Esophagus muscularis mucosa (tissue), 4 donors: ENCODE measurements around the gene ERCC5. TPM values are rescaled to one million over a fixed set of nuclear protein-coding genes. Genes with fewer than 3 reads are reported as not detected.

Experiments used
- DNase-seq: peaks from one replicate; pipeline ENCODE4 v3.0.0-alpha.2; 2017; ENCODE audit errors: extremely low spot score
- H3K27ac ChIP-seq, 4 donors: fragments of 200-600 bp; sonication (generic); replicated peaks in 1 of 4; 1 replicate in 3 of 4; 2 replicates in 1 of 4; pipeline ENCODE4 v1.5.1; 2016 to 2019; ENCODE audit warnings: mild to moderate bottlenecking in 1 of 4
- H3K27me3 ChIP-seq, 4 donors: fragments of 200-600 bp; sonication (generic); one replicate each; pipeline versions ENCODE4 v1.5.1 to v1.6.0; 2016 to 2019
- H3K36me3 ChIP-seq, 4 donors: fragments of 200-600 bp; sonication (generic); one replicate each; pipeline ENCODE4 v1.5.1; 2016 to 2019
- H3K4me1 ChIP-seq, 4 donors: fragments of 200-600 bp; sonication (generic); one replicate each; pipeline ENCODE4 v1.5.1; 2016 to 2019
- H3K4me3 ChIP-seq, 4 donors: fragments of 200-600 bp; sonication (generic); 1 replicate in 2 of 4; 2 replicates in 2 of 4; pipeline ENCODE4 v1.5.1; 2016 to 2019; ENCODE audit warnings: mild to moderate bottlenecking in 4 of 4, moderate library complexity in 1 of 4
- H3K9me3 ChIP-seq, 4 donors: fragments of 200-600 bp; sonication (generic); 1 replicate in 3 of 4; 2 replicates in 1 of 4; pipeline ENCODE4 v1.5.1; 2016 to 2019
- EP300 ChIP-seq: sonication (generic); formaldehyde crosslinking; IDR thresholded peaks from one replicate; pipeline ENCODE4 v1.6.1; 2017; ENCODE audit warnings: antibody characterized with exemption
- POLR2A ChIP-seq: fragments of 450-650 bp; IDR thresholded peaks from one replicate; pipeline ENCODE4 v1.6.1; 2017; ENCODE audit warnings: antibody characterized with exemption, moderate library complexity, mild to moderate bottlenecking, low read depth
- POLR2AphosphoS5 ChIP-seq, 2 donors: sonication (generic); formaldehyde crosslinking; IDR thresholded peaks; one replicate each; pipeline ENCODE4 v1.6.1; 2017; ENCODE audit warnings: antibody characterized with exemption in 2 of 2
- WGBS: methylation state at CpG from one replicate; pipeline ENCODE4 v1.1.5; 2018; 5-methylcytosine and 5-hydroxymethylcytosine counted together
- intact Hi-C: fragments of 100-400 bp; cut with DNase I; formaldehyde crosslinking; loops from one replicate; pipeline ENCODE4 v1.15.1; 2023
- total RNA-seq, 4 donors: library from RNA; depleted of rRNA; stranded (reverse); fragments of >200 nt; gene quantifications; one replicate each; pipeline versions ENCODE4 v1.1.0 to v1.2.1, GENCODE V29; 2016
- TF ChIP-seq, protein P1 (sequence below), 3 experiments: fragments of 200-600 bp in 2 of 3; fragments of 450-650 bp in 1 of 3; sonication (generic) in 2 of 3; IDR thresholded peaks; one replicate each; pipeline ENCODE4 v1.5.1; 2017 to 2019; ENCODE audit warnings: antibody characterized with exemption in 3 of 3, mild to moderate bottlenecking in 2 of 3, moderate library complexity in 1 of 3

The ERCC5 gene
- total RNA-seq, 4 donors from 2014 or later = 36.1 to 61.0 (median 44.0) TPM

DNA sequence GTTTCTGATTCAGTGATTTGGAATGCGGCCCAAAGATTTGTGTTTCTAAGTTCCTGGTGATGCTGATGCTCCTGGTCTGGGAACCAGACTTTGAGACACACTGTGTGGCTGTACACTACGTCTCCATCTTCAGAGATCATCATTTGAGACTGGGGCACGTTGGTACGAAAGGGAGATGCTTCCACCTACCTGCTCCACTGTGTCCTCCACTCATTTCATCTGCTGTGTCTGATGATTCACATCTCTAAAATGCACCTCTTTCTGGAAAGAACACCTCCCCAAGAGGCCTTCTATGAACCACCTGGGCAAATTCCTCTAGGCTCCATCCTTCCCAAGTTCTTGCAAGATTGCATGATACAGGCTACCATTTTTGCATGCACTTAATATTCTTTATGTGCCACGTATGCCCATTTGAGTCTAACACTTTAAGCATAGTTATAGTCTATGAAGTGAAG lies 58.6 kb downstream of the ERCC5 start:
- no peak overlapping the region for H3K4me3 ChIP-seq
- no peaks in the 10 kb centered on the region for H3K36me3 ChIP-seq
- H3K27ac ChIP-seq = no peak overlapping the region
- no peaks in the 10 kb centered on the region for H3K4me1 ChIP-seq
- no peaks in the 10 kb centered on the region for H3K9me3 ChIP-seq
- intact Hi-C loops = no loop called here
- TF ChIP-seq, protein P1, sequence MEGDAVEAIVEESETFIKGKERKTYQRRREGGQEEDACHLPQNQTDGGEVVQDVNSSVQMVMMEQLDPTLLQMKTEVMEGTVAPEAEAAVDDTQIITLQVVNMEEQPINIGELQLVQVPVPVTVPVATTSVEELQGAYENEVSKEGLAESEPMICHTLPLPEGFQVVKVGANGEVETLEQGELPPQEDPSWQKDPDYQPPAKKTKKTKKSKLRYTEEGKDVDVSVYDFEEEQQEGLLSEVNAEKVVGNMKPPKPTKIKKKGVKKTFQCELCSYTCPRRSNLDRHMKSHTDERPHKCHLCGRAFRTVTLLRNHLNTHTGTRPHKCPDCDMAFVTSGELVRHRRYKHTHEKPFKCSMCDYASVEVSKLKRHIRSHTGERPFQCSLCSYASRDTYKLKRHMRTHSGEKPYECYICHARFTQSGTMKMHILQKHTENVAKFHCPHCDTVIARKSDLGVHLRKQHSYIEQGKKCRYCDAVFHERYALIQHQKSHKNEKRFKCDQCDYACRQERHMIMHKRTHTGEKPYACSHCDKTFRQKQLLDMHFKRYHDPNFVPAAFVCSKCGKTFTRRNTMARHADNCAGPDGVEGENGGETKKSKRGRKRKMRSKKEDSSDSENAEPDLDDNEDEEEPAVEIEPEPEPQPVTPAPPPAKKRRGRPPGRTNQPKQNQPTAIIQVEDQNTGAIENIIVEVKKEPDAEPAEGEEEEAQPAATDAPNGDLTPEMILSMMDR (IDR thresholded peaks at IDR 0.05) = no peak
- TF ChIP-seq POLR2AphosphoS5 (IDR thresholded peaks at IDR 0.05) (no peak), POLR2A (no peak), EP300 (no peak)
- 89% methylated on average over 5 of the region's 5 CpGs for WGBS
- no peak for DNase-seq
- H3K27me3 ChIP-seq = no peaks in the 10 kb centered on the region

GRCh38 chr13:102905905-102906771 lies 60.3 kb downstream of the ERCC5 start:
- Histone ChIP-seq H3K27me3 (no peaks in the 10 kb centered on the region), H3K36me3 (no peaks in the 10 kb centered on the region), H3K4me3 (no peak overlapping the region), H3K9me3 (no peaks in the 10 kb centered on the region), H3K4me1 (no peaks in the 10 kb centered on the region), H3K27ac (no peak overlapping the region)
- intact Hi-C loops = no loop called here
- DNase-seq = no peak
- 94% methylated on average over 7 of the region's 7 CpGs for WGBS
- no peak for TF ChIP-seq POLR2AphosphoS5 (IDR thresholded peaks at IDR 0.05)
- TF ChIP-seq, protein P1 (IDR thresholded peaks at IDR 0.05) = no peak
- TF ChIP-seq EP300 = no peak
- TF ChIP-seq POLR2A = no peak

- no peaks in the 10 kb centered on the region for H3K9me3 ChIP-seq
- no peak for TF ChIP-seq POLR2A
- TF ChIP-seq POLR2AphosphoS5 (IDR thresholded peaks at IDR 0.05) = no peak
- TF ChIP-seq, protein P1 (IDR thresholded peaks at IDR 0.05) = no peak
- no peak for TF ChIP-seq EP300
- DNase-seq = no peak
- H3K4me1 ChIP-seq = no peaks in the 10 kb centered on the region
- 38% methylated on average over 2 of the region's 2 CpGs for WGBS
- no peak overlapping the region for H3K27ac ChIP-seq
- intact Hi-C loops = no loop called here
- H3K27me3 ChIP-seq = no peaks in the 10 kb centered on the region
- H3K36me3 ChIP-seq = no peaks in the 10 kb centered on the region
- no peak overlapping the region for H3K4me3 ChIP-seq
Observed at GRCh38 chr13:102907016-102907756, 61.4 kb downstream of the ERCC5 start.

- no peaks in the 10 kb centered on the region for H3K4me1 ChIP-seq
- no peak overlapping the region for H3K4me3 ChIP-seq
- TF ChIP-seq EP300 (no peak), POLR2AphosphoS5 (IDR thresholded peaks at IDR 0.05) (no peak)
- TF ChIP-seq, protein P1 (IDR thresholded peaks at IDR 0.05) = no peak
- no peak overlapping the region for H3K27ac ChIP-seq
- H3K36me3 ChIP-seq = no peaks in the 10 kb centered on the region
- DNase-seq = no peak
- WGBS = 91% methylated on average over 4 of the region's 4 CpGs
- intact Hi-C loops = no loop called here
- peaks cover 0 to 5% (median 0%) of the 10 kb centered on the region in 4 donors for H3K27me3 ChIP-seq
- no peaks in the 10 kb centered on the region for H3K9me3 ChIP-seq
Observed at GRCh38 chr13:102907886-102908515, 62.2 kb downstream of the ERCC5 start.
